NK-92 (cell line): ENCODE measurements around the gene OR8K3.

Experiments
- DNase-seq: peaks from one replicate; lab custom pipeline; 2025; ENCODE audit not compliant: unreplicated experiment; lab: John Stamatoyannopoulos, UW

Gene OR8K3

DNA sequence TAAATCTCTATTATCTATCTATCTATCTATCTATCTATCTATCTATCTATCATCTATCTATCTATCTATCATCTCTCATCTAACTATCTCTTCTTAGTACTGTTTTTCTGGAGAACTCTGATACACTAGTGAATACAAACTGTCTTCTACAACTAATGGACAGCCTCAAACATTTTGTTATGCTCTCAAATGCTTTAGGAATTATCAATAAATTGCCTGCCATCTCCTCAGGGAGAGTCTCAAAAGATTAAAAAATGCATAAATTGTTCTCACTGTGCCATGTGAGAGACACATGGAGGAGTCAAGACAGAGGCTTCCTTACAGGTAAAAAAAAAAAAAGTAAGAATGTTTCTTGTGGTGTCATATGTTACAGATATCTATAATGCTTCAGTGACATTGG, at the start of gene OR8K3:
Gene OR8K3 (plus strand): TSS at position 301 of the 400 bp plus-strand sequence. CDS start 3,163 bp downstream, outside the sequence.
- DNase-seq, result no peak

DNA sequence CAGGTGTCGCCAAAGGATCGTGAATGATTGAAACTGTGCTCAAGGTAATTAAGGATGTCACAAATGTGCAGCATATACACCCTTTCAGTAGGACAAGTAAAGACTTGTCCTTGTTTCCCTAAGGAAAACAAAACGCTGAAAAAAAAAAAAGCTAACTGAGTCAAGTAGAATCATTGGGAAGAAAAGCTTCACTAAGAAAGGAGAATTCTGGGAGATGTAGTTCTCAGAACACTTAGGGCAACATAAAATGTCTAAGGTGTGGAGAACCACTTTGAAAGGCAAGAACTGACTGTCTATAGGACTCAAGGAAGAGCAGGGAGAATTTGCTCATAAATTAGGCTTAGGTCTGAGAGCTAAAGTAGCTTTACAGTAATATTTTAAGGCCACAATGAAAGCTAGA, 43.9 kb upstream of the OR8K3 start:
- DNase-seq, result no peak

DNA sequence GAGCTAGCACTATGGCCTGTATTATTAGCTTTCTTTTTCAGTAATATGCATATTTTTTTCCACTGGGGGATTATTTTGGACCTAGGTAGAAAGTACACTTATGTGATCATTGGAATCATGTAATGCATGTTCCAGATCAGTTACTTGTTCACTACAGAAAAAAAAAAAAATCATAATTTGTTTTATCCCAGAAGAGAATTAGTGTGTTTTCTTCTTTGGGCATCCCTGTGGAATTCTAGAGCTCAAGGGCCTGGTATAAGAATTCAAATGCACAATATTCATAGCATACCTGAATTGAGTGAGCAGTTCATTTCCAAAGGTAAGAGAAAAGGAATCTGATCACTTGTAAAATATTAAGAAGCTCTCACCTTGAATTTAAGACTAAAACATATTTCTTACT, 41.1 kb upstream of the OR8K3 start, which contains the start of gene OR5T1:
Gene OR5T1 (plus strand): TSS at position 301 of the 400 bp plus-strand sequence. CDS start 1,485 bp downstream, outside the sequence.
- no peak for DNase-seq

DNA sequence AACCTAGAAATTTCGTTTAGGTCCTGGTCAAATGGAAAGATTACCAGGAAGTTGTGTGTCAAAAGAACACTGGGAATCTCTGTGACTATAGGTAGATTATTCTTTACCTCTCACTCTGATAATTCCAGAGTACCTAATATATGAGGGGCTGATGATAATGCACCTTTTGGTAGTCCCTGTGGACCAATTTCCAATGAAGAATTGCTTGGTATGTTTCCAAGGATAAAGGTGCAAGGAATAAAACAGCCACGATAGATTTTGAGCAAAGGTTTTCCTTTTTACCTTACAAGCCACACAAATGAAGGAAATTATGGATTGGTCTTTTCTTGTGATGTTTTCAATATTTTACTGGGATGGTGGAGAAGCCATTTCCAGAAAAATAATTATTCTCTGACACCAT, 22.8 kb upstream of the OR8K3 start, which contains the start of gene OR8H1:
Gene OR8H1 (minus strand): TSS at position 101 of the 400 bp plus-strand sequence. CDS start 1,192 bp downstream, outside the sequence.
- DNase-seq, result no peak

DNA sequence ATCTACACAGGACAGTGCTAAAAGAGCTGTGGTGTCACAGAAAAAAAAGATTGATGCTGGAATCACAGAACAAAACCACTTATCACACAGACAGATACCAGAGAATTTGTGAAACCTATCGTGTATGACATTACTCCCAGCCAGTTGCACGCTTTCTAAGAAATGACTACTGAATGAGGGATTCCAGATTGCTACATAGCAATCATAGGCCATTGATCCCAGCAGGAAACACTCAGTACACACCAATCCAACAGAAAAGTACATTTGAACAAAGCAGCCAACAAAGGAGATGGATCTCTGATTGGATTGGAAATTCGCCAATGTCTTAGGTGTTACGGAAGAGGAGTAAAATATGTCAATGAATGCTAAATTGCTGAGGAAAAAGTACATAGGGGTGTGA, 18.0 kb upstream of the OR8K3 start:
- no peak for DNase-seq

DNA sequence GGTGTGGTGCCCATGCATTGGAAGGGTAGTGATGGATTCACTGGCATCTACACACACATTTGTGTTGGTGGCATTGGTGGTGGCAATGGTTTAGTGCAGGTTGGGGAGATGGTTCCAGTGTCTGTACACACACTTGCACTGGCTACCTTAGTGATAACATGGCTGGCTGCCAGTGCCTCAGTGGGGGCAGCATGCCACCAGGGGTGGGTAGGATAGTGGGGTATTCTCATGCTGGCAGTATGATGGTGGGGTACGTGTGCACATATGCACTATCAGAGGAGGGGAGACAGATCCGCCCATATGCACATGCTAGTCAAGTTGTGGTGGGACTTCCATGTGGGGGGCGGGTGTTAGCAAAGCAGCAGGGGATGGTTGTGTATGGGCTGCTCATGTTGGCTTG, 7.1 kb upstream of the OR8K3 start:
- DNase-seq, result no peak

DNA sequence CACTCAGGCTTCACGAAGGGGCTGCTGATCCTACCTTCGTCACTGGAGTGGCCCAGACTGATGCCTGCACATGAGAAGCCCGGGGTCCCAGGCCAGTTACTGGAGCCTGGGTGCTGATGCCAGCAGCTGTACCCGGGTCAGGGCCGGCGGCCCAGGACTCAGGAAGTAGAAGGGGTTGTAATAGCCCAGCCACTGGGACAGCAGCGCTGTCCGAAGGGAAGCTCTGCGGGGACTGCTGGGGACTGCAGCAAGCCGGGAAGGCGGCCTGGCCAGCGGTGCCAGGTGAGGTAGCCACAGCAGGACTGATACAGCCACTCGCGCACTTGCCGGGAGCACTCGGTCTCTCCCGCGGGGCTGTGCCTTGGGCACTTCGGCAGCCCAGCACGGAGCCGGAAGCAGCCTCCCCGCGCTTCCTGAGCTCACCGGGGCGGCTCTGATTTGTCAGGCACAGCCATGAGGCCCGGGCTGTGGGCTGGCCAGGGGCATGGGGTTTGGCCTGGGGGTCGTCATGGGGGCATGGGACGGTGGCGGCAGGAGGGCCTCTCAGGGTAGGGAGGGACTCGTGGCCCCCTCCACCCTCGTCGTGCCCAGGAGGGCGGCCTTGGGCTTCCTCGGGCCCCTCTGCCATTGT, 17.0 kb downstream of the OR8K3 start:
- no peak for DNase-seq

DNA sequence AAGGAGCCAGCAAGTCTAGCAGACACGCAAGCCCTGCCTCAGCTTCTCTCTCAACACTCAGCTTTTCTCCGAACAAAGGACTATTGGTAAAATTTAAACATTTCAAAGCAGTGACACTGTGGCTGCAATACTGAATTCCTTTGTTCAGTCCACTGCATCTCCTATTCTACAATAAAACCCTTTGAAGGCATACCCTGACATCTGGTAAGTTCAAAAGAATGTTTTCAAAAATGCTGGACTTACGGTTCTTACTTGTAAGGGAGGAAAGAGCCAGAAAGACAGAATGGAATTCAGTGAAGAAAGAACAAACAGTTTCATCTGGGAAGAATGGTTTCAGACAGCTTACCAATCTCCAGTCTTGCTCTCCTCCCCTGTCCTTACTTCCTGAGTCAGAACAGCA, 18.2 kb downstream of the OR8K3 start:
- DNase-seq, result no peak

DNA sequence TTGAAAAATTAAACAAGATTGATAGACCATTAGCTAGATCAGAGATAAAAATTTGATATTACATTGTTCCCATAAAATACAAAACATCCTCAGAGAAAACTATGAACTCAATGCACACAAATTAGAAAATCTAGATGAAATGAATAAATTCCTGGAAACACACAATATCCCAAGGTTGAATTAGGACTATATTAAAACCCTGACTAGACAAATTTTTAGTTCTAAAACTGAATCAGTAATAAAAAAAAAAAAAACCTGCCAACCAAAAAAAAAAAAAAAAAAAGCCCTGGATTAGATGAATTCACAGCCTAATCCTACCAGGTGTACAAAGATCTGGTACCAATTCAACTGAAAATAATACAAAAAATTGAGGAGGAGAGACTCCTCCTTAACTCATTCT, 25.3 kb downstream of the OR8K3 start:
- DNase-seq, result no peak

DNA sequence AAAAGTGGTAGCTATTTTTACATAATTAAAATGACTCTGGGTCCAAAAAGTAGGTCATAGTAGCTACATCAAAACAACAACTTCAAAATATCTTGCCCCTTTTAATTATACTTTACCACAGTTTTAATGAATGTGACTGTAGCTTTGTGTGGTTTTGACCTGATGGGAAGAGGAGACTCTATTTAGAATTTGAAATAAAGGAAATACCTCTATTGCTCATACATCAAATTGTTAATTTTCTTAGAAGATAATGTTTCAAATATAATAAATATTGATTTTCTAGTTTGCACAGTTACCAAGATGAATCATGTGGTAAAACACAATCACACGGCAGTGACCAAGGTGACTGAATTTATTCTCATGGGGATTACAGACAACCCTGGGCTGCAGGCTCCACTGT, 30.8 kb downstream of the OR8K3 start, which contains the start of gene OR8K1:
Gene OR8K1 (plus strand): TSS at position 301 of the 400 bp plus-strand sequence. CDS start 0 bp downstream, at position 301.
- DNase-seq, result no peak

DNA sequence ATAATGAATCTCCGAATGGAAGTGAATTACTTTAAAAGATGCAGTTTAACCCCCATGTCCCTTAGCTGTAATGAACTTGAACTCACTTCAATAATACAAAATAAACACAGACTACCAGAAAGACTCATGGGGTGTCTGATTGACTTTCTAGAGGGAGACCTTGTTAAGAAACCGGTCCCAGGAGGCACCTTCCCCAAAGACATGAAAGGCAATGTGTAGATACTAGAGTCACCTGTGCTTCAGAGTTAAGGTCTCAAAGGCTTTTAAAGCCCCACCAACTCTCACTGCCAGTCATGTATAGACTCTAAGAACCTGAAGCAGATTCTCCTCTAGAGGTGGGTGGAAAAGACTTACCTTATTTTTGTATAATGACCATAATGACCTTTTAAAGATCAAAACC, 39.0 kb downstream of the OR8K3 start, which contains the start of gene OR8J1:
Gene OR8J1 (plus strand): TSS at position 301 of the 400 bp plus-strand sequence. CDS start 5,956 bp downstream, outside the sequence.
- DNase-seq, result no peak
